ENCODE results near the gene TCEA2.
"Not testable (repeated sequence)": the region's sequence is repeated elsewhere in the genome, so short reads cannot be mapped to it uniquely, and the experiment has no call there.

Gene TCEA2

GRCh38 chr20:64113796-64114355, 50.9 kb downstream of the TCEA2 start:
- TF ChIP-seq EZH2 (IDR thresholded peaks at IDR 0.05) (no peak), FOXP2 (optimal IDR thresholded peaks at IDR 0.05; ENCODE audit: control extremely low read depth, extremely low read length, insufficient read depth) (no peak), POLR2AphosphoS5 (IDR thresholded peaks at IDR 0.05; ENCODE audit: borderline replicate concordance, low read depth, low read length) (no peak)
- DNase-seq (ENCODE audit: low read depth, low spot score): no peak
- no peak overlapping the region for H3K27ac ChIP-seq

GRCh38 chr20:64114356-64114971, 51.5 kb downstream of the TCEA2 start:
- H3K36me3 ChIP-seq (ENCODE audit: insufficient read depth, low read length): no peaks in the 10 kb centered on the region
- no peak for TF ChIP-seq POLR2AphosphoS5 (IDR thresholded peaks at IDR 0.05; ENCODE audit: borderline replicate concordance, low read depth, low read length)
- TF ChIP-seq EZH2 (IDR thresholded peaks at IDR 0.05): no peak
- TF ChIP-seq FOXP2 (optimal IDR thresholded peaks at IDR 0.05; ENCODE audit: control extremely low read depth, extremely low read length, insufficient read depth): no peak
- H3K27ac ChIP-seq: no peak overlapping the region
- H3K9me3 ChIP-seq (ENCODE audit: low read depth, low read length): no peaks in the 10 kb centered on the region
- H3K4me3 ChIP-seq: no peak overlapping the region
- no peak for DNase-seq (ENCODE audit: low read depth, low spot score)
- no peak overlapping the region for H3K9ac ChIP-seq (ENCODE audit: insufficient read length)

More at GRCh38 chr20:64113796-64114355, 50.9 kb downstream of the TCEA2 start:
- Histone ChIP-seq H3K4me3 (no peak overlapping the region), H3K9ac (ENCODE audit: insufficient read length) (no peak overlapping the region), H3K36me3 (ENCODE audit: insufficient read depth, low read length) (no peaks in the 10 kb centered on the region), H3K9me3 (ENCODE audit: low read depth, low read length) (no peaks in the 10 kb centered on the region)

GRCh38 chr20:64115171-64115911, 52.3 kb downstream of the TCEA2 start:
- no peaks in the 10 kb centered on the region for H3K36me3 ChIP-seq (ENCODE audit: insufficient read depth, low read length)
- no peak overlapping the region for H3K9ac ChIP-seq (ENCODE audit: insufficient read length)
- no peak for DNase-seq (ENCODE audit: low read depth, low spot score)
- no peak for TF ChIP-seq POLR2AphosphoS5 (IDR thresholded peaks at IDR 0.05; ENCODE audit: borderline replicate concordance, low read depth, low read length)
- no peak for TF ChIP-seq EZH2 (IDR thresholded peaks at IDR 0.05)
- no peak for TF ChIP-seq FOXP2 (optimal IDR thresholded peaks at IDR 0.05; ENCODE audit: control extremely low read depth, extremely low read length, insufficient read depth)
- no peak overlapping the region for H3K4me3 ChIP-seq
- no peaks in the 10 kb centered on the region for H3K9me3 ChIP-seq (ENCODE audit: low read depth, low read length)
- no peak overlapping the region for H3K27ac ChIP-seq

GRCh38 chr20:64116016-64116415, 53.0 kb downstream of the TCEA2 start:
- Histone ChIP-seq H3K9me3 (ENCODE audit: low read depth, low read length) (no peaks in the 10 kb centered on the region), H3K36me3 (ENCODE audit: insufficient read depth, low read length) (no peaks in the 10 kb centered on the region), H3K27ac (no peak overlapping the region), H3K9ac (ENCODE audit: insufficient read length) (no peak overlapping the region), H3K4me3 (no peak overlapping the region)
- TF ChIP-seq FOXP2 (optimal IDR thresholded peaks at IDR 0.05; ENCODE audit: control extremely low read depth, extremely low read length, insufficient read depth) (no peak), POLR2AphosphoS5 (IDR thresholded peaks at IDR 0.05; ENCODE audit: borderline replicate concordance, low read depth, low read length) (no peak), EZH2 (IDR thresholded peaks at IDR 0.05) (no peak)
- no peak for DNase-seq (ENCODE audit: low read depth, low spot score)

GRCh38 chr20:64116541-64117431, 53.8 kb downstream of the TCEA2 start:
- no peak for DNase-seq (ENCODE audit: low read depth, low spot score)
- Histone ChIP-seq H3K27ac (no peak overlapping the region), H3K9me3 (ENCODE audit: low read depth, low read length) (no peaks in the 10 kb centered on the region), H3K9ac (ENCODE audit: insufficient read length) (no peak overlapping the region), H3K4me3 (no peak overlapping the region), H3K36me3 (ENCODE audit: insufficient read depth, low read length) (no peaks in the 10 kb centered on the region)
- no peak for TF ChIP-seq POLR2AphosphoS5 (IDR thresholded peaks at IDR 0.05; ENCODE audit: borderline replicate concordance, low read depth, low read length)

GRCh38 chr20:64117432-64117777, 54.4 kb downstream of the TCEA2 start:
- not testable (repeated sequence) for H3K36me3 ChIP-seq (ENCODE audit: insufficient read depth, low read length); DNase-seq (ENCODE audit: low read depth, low spot score); H3K9ac ChIP-seq (ENCODE audit: insufficient read length)

GRCh38 chr20:64119301-64119680, 56.3 kb downstream of the TCEA2 start:
- Histone ChIP-seq H3K9ac (ENCODE audit: insufficient read length) (no peak overlapping the region), H3K27ac (no peak overlapping the region), H3K9me3 (ENCODE audit: low read depth, low read length) (no peaks in the 10 kb centered on the region), H3K36me3 (ENCODE audit: insufficient read depth, low read length) (no peaks in the 10 kb centered on the region), H3K4me3 (no peak overlapping the region)
- DNase-seq (ENCODE audit: low read depth, low spot score): no peak
- TF ChIP-seq EZH2 (IDR thresholded peaks at IDR 0.05): no peak
- no peak for TF ChIP-seq POLR2AphosphoS5 (IDR thresholded peaks at IDR 0.05; ENCODE audit: borderline replicate concordance, low read depth, low read length)
- no peak for TF ChIP-seq FOXP2 (optimal IDR thresholded peaks at IDR 0.05; ENCODE audit: control extremely low read depth, extremely low read length, insufficient read depth)

More at GRCh38 chr20:64117432-64117777, 54.4 kb downstream of the TCEA2 start:
- H3K9me3 ChIP-seq (ENCODE audit: low read depth, low read length); H3K4me3 ChIP-seq; H3K27ac ChIP-seq: not testable (repeated sequence)

- H3K27ac ChIP-seq: no peak overlapping the region
- no peaks in the 10 kb centered on the region for H3K9me3 ChIP-seq (ENCODE audit: low read depth, low read length)
- no peak overlapping the region for H3K4me3 ChIP-seq
- DNase-seq (ENCODE audit: low read depth, low spot score): no peak
- TF ChIP-seq EZH2 (IDR thresholded peaks at IDR 0.05) (no peak), FOXP2 (optimal IDR thresholded peaks at IDR 0.05; ENCODE audit: control extremely low read depth, extremely low read length, insufficient read depth) (no peak), POLR2AphosphoS5 (IDR thresholded peaks at IDR 0.05; ENCODE audit: borderline replicate concordance, low read depth, low read length) (no peak)
- H3K9ac ChIP-seq (ENCODE audit: insufficient read length): no peak overlapping the region
- no peaks in the 10 kb centered on the region for H3K36me3 ChIP-seq (ENCODE audit: insufficient read depth, low read length)
Measured at GRCh38 chr20:64119681-64120341, 56.8 kb downstream of the TCEA2 start.

Measured in SK-N-MC (cell line).